ENCODE measurements around the gene KARS1. TPM values are rescaled to one million over a fixed set of nuclear protein-coding genes. Genes with fewer than 3 reads are reported as not detected.

The KARS1 gene
- total RNA-seq, 1 donor from 2014 or later, result 61.1 TPM

DNA sequence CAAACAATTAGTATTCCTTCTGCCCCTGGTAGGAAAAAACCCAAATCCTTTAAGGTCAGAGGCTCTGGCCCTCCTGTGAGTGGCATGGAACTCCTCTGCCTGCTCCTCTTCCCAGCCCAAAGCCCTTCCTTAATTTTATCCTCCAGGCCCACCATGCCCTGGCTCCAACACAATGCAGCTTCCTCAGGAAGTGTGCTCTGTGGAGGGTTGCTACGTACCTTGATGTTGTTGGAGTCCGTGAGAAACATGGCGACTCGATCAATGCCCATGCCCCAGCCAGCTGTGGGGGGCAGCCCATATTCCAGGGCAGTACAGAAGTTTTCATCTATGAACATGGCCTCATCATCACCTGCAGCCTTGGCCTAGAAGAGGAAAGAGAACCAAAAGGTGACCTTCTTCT, 19.1 kb downstream of the KARS1 start:
- no peak for ATAC-seq
- DNase-seq (ENCODE audit: low spot score), result no peak
- intact Hi-C loops (cut with DNase I), result no loop called here

DNA sequence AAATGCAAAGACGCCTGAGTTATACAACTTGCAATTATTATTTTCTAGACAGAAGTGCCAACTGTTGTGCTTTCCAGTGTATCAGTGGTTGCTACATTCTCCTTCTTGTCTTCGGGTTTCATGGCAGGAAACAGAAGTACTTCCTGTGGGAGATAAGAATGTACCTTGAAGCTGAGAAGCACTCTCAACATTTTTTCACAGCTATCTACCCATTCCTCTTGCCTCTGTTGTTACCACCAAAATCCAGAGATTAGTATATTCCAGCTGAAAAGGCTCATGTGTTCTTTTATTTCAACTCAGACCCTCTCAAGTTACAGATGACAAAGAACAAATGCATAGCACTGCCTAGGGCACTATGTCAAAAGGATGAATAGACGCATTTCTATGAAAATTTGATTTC, 19.6 kb downstream of the KARS1 start:
- intact Hi-C loops (cut with DNase I), result no loop called here
- no peak for ATAC-seq
- no peak for DNase-seq (ENCODE audit: low spot score)

DNA sequence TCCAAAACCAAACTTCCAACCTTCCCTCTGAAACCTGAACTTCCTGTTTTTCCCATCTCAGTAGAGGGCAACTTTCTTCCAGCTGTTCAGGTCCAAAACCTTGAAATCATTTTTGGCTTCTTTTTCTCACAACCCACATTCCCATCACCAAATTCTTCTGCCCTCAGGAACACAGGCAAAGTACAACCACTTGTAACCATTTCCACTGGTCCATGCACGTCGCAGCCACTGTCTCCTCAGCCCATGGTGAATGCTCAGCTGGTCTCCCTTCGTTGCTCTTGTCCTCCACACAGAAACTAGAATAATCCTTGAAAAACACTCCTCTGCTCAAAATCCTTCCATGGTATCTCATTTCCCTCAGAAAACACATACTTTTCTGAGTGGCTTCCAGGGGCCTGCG, 20.7 kb downstream of the KARS1 start:
- intact Hi-C loops (cut with DNase I), result no loop called here
- ATAC-seq, result no peak
- DNase-seq (ENCODE audit: low spot score), result no peak

DNA sequence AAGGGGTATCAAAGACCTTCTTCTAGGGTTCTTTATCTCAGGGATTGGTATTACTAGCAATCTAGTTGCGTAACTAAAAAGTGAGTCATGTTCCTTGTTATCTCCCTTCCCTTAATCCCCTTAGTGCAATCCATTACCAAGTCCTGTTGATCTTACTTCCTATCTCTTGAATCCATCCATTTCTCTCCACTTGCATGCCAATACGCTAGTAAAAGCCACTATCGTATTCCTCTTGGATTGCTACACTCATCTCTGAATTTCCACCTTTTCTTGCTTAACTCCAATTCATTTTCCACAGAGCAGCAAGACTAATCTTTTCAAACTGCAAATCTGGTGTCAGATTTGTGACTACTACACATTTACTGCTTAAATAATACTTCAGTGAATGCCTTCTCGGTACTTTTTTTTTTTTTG, 22.5 kb downstream of the KARS1 start:
- intact Hi-C loops (cut with DNase I), result no loop called here
- DNase-seq (ENCODE audit: low spot score) (no peak), ATAC-seq (no peak)

DNA sequence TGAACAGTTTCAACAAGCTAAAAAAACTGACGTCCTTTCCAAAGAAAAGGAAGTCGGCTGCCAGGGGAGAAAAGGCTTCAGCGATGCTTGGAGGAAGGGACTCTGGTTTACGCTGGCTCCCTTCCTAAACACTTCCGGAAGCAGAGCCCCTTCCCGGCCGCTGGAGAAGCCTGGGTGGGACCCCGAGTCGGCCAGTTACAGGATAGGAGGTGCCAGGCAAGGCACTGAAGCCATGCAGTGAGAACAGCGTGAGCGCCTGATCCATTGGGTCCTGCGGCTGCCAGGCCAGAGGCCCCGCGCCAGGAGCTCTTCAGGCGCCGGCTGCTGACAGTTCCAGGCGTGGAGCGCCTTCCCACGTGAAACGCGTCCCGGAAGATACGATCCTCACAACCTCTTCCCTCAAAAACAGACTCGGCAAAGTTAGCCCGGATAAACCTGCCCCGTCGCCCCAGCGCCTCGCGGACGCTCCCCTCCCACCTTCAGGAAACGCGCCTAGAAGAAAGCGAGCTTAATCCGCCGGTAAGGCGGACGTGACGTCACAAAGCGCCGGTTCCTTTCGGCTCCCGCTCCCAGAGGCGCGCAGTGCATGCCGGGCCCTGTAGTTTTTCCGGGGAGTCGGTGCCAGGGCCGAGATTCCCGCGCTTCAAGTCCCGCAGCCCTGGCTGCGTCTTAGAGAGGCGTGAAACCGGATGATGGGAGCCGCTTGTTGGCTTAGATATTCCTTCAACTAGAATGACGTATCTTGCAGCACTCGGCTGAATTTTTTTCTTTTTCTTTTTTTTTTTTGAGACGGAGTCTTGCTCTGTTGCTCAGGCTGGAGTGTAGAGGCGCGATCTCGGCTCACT, 24.5 kb downstream of the KARS1 start, which contains the start of gene ADAT1:
Gene ADAT1 (minus strand): TSS at position 521 of the 845 bp plus-strand sequence. CDS start 2,482 bp downstream, outside the sequence.
- ATAC-seq (peak; percentile 99), DNase-seq (ENCODE audit: low spot score) (peak; percentile 99)
- intact Hi-C loops (cut with DNase I), result no loop called here

DNA sequence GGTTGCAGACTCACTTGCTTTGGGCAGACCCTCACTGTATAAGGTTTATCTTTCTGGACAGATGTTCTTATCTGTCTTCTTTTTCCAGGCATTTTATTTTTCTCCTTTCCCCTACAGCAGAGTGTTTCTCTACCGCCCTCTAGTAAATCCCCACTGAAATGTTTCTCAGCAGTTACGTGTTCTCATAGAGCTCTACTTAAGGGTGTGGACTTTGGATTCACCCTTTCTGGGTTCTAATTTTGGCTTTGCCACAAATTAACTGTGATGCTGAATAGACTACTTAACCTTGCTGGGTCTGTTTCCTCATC, 26.3 kb downstream of the KARS1 start:
- intact Hi-C loops (cut with DNase I), result no loop called here

DNA sequence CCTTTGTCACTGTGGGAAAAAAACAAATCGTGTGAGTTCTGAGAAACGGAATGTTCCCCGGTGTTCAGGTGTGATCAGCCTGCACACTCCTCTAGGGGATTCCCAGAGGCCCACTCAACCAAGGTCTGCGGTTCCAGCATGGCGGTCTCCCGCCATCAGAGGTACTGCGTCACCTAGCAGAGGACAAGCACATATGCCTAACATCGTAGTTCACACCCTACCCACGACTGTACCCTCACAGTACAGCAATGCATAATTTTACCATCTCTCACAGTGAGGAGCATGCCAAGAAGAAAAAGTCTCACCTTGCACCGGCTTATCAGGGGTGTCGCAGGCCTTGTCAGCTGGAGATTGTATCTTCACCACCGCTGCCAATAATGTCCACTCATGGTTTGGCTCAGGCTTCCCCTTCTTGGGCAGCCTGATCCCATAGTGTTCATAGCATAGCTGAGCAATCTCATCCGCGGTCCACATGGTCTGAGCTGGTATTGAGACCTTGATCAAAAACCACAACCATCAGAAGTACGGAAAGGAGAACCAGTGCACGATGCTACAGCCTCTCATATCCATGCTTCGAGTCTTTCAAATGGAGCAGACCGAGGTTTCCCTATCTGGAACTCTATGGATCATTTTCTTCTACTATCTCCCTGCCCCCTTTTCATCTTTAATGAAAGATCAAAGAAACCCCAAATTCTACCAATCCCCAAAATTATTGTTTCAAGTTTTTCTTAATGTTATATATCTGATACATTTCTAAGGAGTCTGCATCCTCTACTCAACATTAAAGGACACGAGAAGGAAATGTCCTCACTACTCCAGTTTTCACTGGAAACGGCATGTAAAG, 26.9 kb downstream of the KARS1 start:
- ATAC-seq, result no peak
- intact Hi-C loops (cut with DNase I), result no loop called here
- no peak for DNase-seq (ENCODE audit: low spot score)

More for the DNA sequence above, 26.3 kb downstream of the KARS1 start:
- ATAC-seq, result no peak
- DNase-seq (ENCODE audit: low spot score), result no peak

DNA sequence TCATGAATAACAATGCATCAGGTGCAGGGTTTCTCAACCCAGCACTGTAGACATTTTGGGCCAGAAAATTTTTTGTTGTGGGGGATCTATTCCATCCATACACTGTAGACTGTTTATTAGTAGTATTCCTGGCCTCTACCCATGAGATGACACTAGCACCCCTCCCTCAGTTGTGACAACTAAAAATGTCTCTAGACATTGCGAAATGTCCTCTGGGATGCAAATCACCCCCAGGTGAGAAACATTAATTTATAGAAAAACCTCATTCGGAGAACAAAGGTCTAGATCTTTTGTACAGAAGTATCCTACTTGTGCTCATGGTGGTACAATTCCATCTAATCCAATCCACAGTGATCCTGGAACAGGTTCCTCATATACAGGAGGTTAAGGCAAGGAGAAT, 28.7 kb downstream of the KARS1 start:
- intact Hi-C loops (cut with DNase I), result no loop called here

DNA sequence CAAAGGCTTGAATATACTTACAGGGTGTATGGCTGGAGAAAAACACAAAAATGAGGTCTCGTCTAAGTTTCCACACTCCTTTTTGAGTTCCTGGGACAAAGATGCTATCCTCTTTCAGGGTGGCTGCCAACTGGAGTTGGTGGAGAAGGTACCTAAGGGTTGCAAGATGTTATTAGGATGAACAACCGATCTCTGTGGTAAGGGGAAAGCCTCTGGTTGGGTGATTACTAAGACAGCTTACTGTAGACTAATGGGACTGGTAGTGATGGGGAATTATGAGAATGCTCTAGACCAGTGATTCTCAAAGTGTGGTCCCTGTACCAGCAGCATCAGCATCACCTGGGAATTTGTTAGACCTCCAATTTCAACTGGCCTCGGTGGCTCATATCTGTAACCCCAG, 30.3 kb downstream of the KARS1 start:
- DNase-seq (ENCODE audit: low spot score) (no peak), ATAC-seq (no peak)
- intact Hi-C loops (cut with DNase I), result no loop called here

More for the DNA sequence above, 28.7 kb downstream of the KARS1 start:
- DNase-seq (ENCODE audit: low spot score) (no peak), ATAC-seq (no peak)

DNA sequence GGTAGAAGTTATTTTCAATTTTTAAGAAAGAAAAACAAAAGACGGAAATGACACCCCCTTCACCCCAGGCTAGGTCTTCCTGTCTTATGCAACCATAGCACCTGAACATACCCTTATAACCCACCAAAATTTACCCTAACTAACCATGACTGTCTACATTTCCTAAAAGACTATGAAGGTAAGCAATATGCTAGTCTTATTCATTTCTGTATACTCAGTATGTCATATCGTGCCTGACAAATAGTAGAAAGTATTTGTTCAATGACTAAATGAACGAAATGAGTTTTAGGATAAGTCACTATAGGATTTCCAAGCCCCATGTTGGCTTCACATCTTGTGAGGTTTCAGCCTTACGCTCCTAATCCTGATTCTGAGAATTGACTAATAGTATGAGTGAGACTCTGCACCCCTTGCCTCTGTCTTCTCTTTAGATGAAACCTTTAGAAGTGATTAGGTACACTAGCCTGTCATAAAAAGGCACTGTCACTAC, 30.9 kb downstream of the KARS1 start:
- no peak for ATAC-seq
- DNase-seq (ENCODE audit: low spot score), result no peak
- intact Hi-C loops (cut with DNase I), result no loop called here

DNA sequence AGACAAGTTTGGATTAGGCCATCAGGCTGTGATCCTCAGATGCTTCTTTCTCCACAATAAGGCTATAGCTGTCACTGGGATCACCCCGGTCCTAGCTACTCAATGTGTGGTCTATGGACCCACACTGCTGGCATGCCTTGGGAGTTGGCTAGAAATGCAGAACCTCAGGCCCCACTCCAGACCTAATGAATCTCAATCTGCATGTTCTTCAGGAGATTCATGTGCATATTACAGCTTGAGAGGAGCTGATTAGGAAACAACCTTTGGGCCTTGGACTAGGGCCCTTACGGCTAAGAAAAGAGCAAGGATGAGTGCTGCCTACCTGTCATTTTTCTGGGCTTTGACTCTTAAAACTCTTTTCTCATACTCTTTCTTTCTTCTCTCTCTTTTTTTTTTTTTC, 31.8 kb downstream of the KARS1 start:
- ATAC-seq (no peak), DNase-seq (ENCODE audit: low spot score) (no peak)
- intact Hi-C loops (cut with DNase I), result no loop called here

DNA sequence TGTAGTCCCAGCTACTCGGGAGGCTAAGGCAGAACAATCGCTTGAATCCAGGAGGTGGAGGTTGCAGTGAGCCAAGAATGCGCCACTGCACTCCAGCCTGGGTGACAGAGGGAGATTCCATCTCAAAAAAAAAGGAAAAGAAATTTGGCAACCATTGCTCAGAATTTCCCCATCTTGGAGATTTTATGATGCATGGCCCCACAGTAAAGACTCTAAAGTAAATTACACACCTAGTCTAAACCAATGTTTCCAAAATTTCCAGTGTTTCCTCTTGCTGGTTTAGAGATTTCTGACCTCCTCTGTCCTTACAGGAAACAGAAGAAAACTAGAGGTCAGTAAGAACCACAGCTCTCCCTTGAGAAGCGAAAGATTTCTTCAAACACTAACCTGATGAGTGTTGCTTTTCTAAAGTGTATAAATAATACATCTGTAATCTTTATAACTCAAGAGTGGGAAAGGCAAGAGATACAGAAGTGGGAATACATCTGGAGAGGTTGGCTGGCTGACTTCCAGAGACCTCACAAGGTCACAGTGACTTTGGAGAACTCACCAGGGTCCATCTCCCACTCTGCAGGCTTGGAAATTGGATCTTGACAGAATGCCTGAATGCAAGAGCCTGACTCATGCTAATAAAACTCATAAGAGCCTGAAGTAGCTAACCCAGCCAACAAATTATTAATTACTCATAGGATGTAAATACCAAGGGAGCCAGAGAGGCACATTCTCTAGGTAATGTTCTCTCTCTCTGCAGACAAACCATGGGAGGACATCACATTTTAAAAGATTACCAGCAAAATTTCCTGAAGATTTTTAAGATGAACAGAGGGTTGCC, 33.2 kb downstream of the KARS1 start:
- no peak for DNase-seq (ENCODE audit: low spot score)
- intact Hi-C loops (cut with DNase I), result no loop called here
- no peak for ATAC-seq

DNA sequence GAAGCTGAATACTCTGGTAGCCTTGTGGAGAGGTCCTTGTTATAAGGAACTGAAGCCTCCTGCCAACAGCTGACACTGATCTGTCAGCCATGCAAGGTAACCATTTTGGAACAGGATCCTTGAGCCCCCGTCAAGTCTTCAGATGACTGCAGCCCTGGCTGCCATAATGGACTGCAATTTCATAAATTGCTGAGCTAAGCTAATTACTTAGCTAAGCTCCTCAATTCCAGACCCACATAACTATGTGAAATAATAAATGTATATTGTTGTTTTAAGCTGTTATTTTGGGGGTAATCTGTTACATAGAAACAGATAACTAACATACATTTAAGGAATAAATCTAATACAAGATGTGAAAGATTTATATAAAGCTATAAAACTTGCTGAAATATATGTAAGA, 41.0 kb downstream of the KARS1 start:
- ATAC-seq, result no peak
- DNase-seq (ENCODE audit: low spot score), result no peak
- intact Hi-C loops (cut with DNase I), result no loop called here

DNA sequence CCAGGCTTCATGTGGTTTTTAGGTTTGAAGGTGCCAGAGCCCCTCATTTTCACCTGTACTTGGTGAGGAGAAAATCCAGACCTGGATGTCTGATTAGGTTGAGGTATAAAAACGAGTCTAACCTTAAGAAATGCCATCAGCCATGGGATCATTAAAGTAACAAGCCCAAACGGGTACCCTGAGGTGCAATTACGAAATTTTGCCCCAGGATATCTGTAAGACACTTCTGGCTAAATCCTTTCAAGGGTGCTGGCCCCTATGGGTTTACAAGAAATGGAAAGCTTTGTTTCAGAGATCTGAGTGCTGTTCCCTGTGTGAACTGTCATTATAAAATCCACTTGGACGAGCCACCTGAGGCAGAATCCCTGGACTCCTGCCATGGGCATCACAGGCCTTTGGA, 44.2 kb downstream of the KARS1 start:
- DNase-seq (ENCODE audit: low spot score) (no peak), ATAC-seq (no peak)
- intact Hi-C loops (cut with DNase I), result no loop called here

DNA sequence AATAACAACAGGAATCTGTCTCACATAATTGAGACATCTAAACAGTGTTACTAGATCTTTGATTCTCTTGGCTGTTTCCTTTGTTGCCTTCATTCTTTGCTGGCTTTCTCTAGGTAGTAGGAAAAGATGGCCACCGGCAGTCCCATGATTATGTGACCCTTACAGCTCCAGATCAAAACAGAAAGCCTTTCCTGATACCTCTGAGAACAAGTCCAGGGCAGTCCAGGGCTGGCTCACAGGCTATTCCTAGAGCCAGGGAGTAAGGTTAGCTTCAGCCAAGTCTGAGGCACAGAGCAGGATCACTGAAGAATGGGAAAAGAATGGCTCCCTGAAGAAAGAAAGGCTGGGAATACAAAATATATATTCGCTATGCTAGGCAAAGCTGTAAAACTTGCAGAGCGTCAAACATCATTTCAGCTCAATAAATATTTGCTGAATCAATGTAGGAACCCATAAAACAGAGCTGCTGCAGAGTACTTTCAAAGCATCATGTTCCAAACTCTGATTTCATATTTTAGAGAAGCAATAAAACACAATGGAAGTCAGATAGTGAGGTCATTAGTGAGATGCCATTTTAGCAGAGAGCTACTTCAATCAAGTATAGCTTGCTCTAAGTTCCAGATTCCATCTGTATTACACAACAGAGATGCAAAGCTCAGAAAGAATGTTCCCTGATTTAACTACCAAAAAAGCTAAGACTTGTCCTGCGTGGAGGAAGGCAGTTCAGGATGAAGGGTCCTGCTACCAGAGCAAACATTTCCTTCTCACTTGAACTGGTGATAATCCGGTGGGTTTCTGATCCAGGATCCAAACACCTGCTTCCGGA, 47.8 kb downstream of the KARS1 start:
- DNase-seq (ENCODE audit: low spot score) (no peak), ATAC-seq (no peak)
- intact Hi-C loops (cut with DNase I), result no loop called here

DNA sequence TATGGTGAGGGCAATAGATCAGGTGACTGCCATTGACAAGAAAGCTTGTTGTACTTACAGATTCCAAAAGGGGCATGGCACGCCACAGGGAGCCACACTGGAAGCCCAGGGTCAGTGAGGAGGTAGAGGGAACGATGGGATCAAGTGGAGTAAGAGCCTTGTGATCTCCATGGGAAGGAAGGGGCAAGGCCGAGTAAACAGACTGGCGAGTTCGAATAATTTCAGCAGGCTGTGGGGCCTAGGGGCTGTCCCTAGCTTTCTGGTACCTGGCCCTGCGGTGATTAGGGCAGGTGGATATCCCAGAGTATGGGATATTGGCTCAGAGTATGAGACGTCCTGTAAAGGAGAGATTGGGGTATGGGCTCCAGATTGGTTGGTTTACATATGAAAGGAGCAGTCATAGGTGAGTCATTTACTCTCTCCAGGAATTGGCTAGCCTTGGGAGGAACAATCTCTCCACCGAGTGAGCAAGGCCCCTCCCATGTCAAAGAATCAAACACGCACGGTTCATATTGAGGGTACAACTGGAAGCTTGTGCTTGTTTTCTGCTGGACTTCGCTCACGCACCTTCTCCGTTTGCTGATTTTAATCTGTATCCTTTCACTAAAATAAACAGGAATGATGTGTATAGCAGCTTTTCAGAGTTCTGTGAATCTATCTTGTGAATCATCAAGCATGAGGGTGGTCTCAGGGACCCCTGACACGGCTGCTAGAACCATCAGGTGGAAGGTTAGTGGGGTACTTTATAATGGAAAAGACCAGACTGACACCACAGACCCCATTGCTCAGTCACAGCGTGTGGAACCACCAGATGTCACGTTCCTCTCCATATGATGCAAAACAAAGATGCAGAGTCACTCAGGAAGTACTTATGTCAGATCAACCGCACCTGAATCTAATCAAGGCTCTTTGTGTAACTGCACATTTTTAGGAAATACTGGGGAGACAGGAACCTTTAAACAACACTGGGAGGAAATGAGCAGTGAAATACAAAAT, 53.3 kb downstream of the KARS1 start:
- no peak for ATAC-seq
- intact Hi-C loops (cut with DNase I), result no loop called here
- DNase-seq (ENCODE audit: low spot score), result no peak

DNA sequence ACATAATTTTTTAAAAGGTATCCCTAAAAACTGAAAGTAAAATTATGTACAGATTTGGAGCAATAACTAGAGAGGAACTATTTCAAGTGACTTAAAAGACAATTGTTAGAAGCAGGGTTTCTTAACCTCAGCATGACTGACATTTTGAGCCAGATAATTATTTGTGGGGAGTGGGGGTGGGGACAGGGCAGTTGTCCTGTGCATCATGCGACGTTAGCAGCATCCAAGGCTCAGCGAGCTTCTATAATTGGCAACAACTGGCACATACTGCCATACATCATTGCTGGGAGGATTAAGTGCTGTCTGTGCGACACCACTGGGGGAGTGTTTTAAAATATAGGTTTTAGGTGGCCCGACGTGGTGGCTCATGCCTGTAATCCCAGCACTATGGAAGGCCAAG, 54.2 kb downstream of the KARS1 start:
- intact Hi-C loops (cut with DNase I), result no loop called here
- no peak for DNase-seq (ENCODE audit: low spot score)
- ATAC-seq, result no peak
